K562 (cell line): ENCODE results near the gene IL10RB. TPM values are rescaled to one million over a fixed set of nuclear protein-coding genes. Genes with fewer than 3 reads are reported as not detected.

ENCODE experiments used
- CBX8 ChIP-seq: fragments of 200-600 bp; sonication (generic); IDR thresholded peaks from 2 replicates; pipeline ENCODE4 v1.6.1; 2012; ENCODE audit warnings: borderline replicate concordance, mixed run types, low read depth, mild to moderate bottlenecking, moderate library complexity, mixed read lengths, low read length, control low read depth, inconsistent platforms; ENCODE audit not compliant: poor library complexity, severe bottlenecking; ENCODE audit errors: extremely low read depth
- GTF2E2 ChIP-seq: fragments of 200-800 bp; sonication (Bioruptor generic); IDR thresholded peaks from 2 replicates; pipeline ENCODE4 v1.6.1; 2016; ENCODE audit warnings: missing genetic modification characterization, missing compliant biosample characterization
- HDAC3 ChIP-seq: fragments of 450-650 bp; IDR thresholded peaks from 2 replicates; pipeline ENCODE4 v1.6.1; 2018; ENCODE audit warnings: borderline replicate concordance, mild to moderate bottlenecking, moderate library complexity; ENCODE audit not compliant: partially characterized antibody
- HNRNPUL1 ChIP-seq: fragments of 200-400 bp; formaldehyde crosslinking; IDR thresholded peaks from 2 replicates; pipeline ENCODE4 v1.6.1; 2017; ENCODE audit warnings: low read length
- MAFF ChIP-seq: IDR thresholded peaks from 2 replicates; pipeline ENCODE4 v1.6.1; 2012; ENCODE audit warnings: low read length, improper control_type of control experiment
- NEUROD1 ChIP-seq: fragments of 150-350 bp; IDR thresholded peaks from 2 replicates; pipeline ENCODE4 v1.6.1; 2014; ENCODE audit warnings: borderline replicate concordance, low read length, low read depth; ENCODE audit not compliant: partially characterized antibody
- NFIX ChIP-seq: fragments of 250-450 bp; sonication (Bioruptor Pico); IDR thresholded peaks from 2 replicates; pipeline ENCODE4 v1.4.0; 2020; ENCODE audit warnings: low read depth, mild to moderate bottlenecking, moderate library complexity
- PKNOX1 ChIP-seq: fragments of 450-650 bp; IDR thresholded peaks from 2 replicates; pipeline ENCODE4 v1.6.1; 2016
- POLR3G ChIP-seq: IDR thresholded peaks from 2 replicates; pipeline ENCODE4 v1.6.1; 2011; ENCODE audit not compliant: insufficient read length, insufficient replicate concordance; ENCODE audit errors: extremely low read depth
- SIRT6 ChIP-seq: IDR thresholded peaks from one replicate; pipeline ENCODE4 v1.6.1; 2012; ENCODE audit warnings: low read depth, mild to moderate bottlenecking, control low read depth, inconsistent platforms, low read length, moderate library complexity
- SREBF1 ChIP-seq: fragments of 150-350 bp; IDR thresholded peaks from 2 replicates; pipeline ENCODE4 v1.6.1; 2014; ENCODE audit warnings: antibody characterized with exemption, low read depth, low read length, borderline replicate concordance
- TEAD4 ChIP-seq, 2 experiments: sonication (generic) in 1 of 2; formaldehyde crosslinking in 1 of 2; IDR thresholded peaks; 2 replicates each; pipeline versions ENCODE4 v1.6.1 to v1.8.0; 2012 to 2022; ENCODE audit warnings: borderline replicate concordance in 1 of 2, inconsistent platforms in 1 of 2, low read length in 1 of 2, mild to moderate bottlenecking in 1 of 2, missing genetic modification reagents in 1 of 2
- ZFP30 ChIP-seq: fragments of 250-450 bp; sonication (Bioruptor Pico); IDR thresholded peaks from 2 replicates; pipeline ENCODE4 v1.8.0; 2022; ENCODE audit warnings: moderate library complexity, mild to moderate bottlenecking, inconsistent platforms, borderline replicate concordance
- ZHX1 ChIP-seq: fragments of 150-350 bp; conservative IDR thresholded peaks from 2 replicates; pipeline ENCODE4 v1.6.1; 2014; ENCODE audit warnings: low read length
- ZMIZ1 ChIP-seq, 2 experiments: fragments of 150-350 bp in 1 of 2; IDR thresholded peaks; 2 replicates each; pipeline ENCODE4 v1.6.1; 2012 to 2016; ENCODE audit warnings: low read depth in 2 of 2, low read length in 2 of 2, mild to moderate bottlenecking in 1 of 2, moderate library complexity in 1 of 2
- ZNF766 ChIP-seq: fragments of 200-800 bp; sonication (Bioruptor generic); conservative IDR thresholded peaks from 2 replicates; pipeline ENCODE4 v1.6.1; 2016; ENCODE audit warnings: missing genetic modification characterization, missing compliant biosample characterization
- ZNF830 ChIP-seq: fragments of 250-450 bp; sonication (Bioruptor Pico); IDR thresholded peaks from 2 replicates; pipeline ENCODE4 v1.5.0; 2021; ENCODE audit warnings: mild to moderate bottlenecking
- polyA plus RNA-seq, 8 experiments: library from polyadenylated mRNA; depleted of rRNA in 4 of 8; stranded (reverse) in 5 of 8; unstranded in 3 of 8; fragments of >200 nt; fragmentation: Nextera tagmentation in 2 of 8; fragmentation: Illumina TruSeq in 1 of 8; extraction: Ambion mirVana in 2 of 8; extraction: Trizol in 1 of 8; gene quantifications; 2 replicates each; pipeline versions ENCODE4 v1.2.1 to v1.2.3, GENCODE V29; 2011 to 2014; ENCODE audit warnings: inconsistent platforms in 1 of 8, missing spikeins in 1 of 8
- total RNA-seq, 7 experiments: library from RNA; depleted of rRNA in 6 of 7; stranded (reverse); fragments of >200 nt in 6 of 7; fragmentation: Illumina TruSeq in 2 of 7; extraction: Trizol in 2 of 7; gene quantifications; 2 replicates each; pipeline versions ENCODE4 v1.2.1 to v1.2.3, GENCODE V29; 2011 to 2021; ENCODE audit warnings: low replicate concordance in 1 of 7
- TF ChIP-seq, protein P1 (sequence below): sonication (generic); formaldehyde crosslinking; IDR thresholded peaks from 2 replicates; pipeline ENCODE4 v1.9.0; 2022; ENCODE audit warnings: mild to moderate bottlenecking, missing genetic modification reagents

The IL10RB gene
- total and polyA plus RNA-seq, 9 of the 15 experiments (the other 6 are each of a cell fraction or from before 2014, with no cell fraction given), result 10.9 to 33.8 (median 23.0) TPM

DNA sequence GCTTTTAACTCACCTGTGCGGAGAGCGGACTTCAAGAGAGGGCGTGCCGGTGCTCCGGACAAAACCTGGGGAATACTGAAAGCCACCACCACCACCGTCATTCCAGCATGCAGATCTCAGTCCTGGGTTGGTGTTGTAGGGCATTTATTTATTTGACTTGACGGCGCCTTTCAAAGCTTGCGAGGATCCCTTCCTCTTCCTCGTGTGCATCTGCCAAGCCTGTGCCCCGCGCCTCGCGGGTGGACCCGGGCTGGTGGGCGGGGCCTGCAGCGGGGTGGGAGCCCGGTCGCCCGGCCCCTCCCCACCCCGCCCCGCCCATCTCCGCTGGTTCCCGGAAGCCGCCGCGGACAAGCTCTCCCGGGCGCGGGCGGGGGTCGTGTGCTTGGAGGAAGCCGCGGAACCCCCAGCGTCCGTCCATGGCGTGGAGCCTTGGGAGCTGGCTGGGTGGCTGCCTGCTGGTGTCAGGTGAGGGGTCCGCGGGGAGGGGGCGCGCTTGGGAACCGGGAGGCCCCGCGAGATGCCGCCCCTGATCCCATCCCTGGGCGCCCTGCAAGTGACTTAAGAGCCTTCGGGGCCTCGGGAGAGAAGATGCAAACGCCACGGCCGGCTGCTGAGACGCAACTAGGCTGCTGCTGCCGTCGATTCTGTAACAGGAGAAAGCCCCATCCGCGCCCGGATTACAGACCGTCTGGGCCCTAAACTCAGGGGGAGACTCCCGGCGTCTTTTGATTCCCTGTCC lies at the start of gene IL10RB (continued):
- TF ChIP-seq GTF2E2 (tag) (no peak), PKNOX1 (no peak), HDAC3 (no peak), ZNF830 (CRISPR knock-in tag) (no peak), CBX8 (no peak), ZMIZ1 (IDR thresholded peaks at IDR 0.05; ENCODE audit: low read depth in 2 of 2, low read length in 2 of 2) (no peak), TEAD4 (IDR thresholded peaks at IDR 0.05; ENCODE audit: low read length) (no peak), TEAD4 (CRISPR knock-in tag; IDR thresholded peaks at IDR 0.05; ENCODE audit: borderline replicate concordance) (no peak), POLR3G (no peak), SREBF1 (no peak), MAFF (no peak), NFIX (no peak), ZFP30 (no peak), ZNF766 (CRISPR knock-in tag) (no peak), SIRT6 (no peak), HNRNPUL1 (no peak), NEUROD1 (no peak), ZHX1 (no peak)
- TF ChIP-seq, protein P1, sequence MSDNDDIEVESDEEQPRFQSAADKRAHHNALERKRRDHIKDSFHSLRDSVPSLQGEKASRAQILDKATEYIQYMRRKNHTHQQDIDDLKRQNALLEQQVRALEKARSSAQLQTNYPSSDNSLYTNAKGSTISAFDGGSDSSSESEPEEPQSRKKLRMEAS (CRISPR knock-in tag), result peak; percentile 27; the same call in 1 of the 2 replicates
